AG09319 (cell line): ENCODE measurements around the gene VWA2.

Experiments
- DNase-seq: peaks from one replicate; pipeline ENCODE4 v3.0.0-alpha.2; 2010; ENCODE audit warnings: low read depth; ENCODE audit errors: extremely low read depth
- CTCF ChIP-seq: IDR thresholded peaks from 2 replicates; pipeline ENCODE4 v1.5.1; 2011; ENCODE audit warnings: low read depth, mild to moderate bottlenecking, inconsistent platforms, low read length, moderate library complexity

The VWA2 gene

GRCh38 chr10:114308531-114309363, 69.7 kb downstream of the VWA2 start:
- TF ChIP-seq CTCF = no peak
- no peak for DNase-seq

GRCh38 chr10:114309364-114309651, 70.3 kb downstream of the VWA2 start:
- no peak for TF ChIP-seq CTCF
- no peak for DNase-seq

- DNase-seq = no peak
- no peak for TF ChIP-seq CTCF
Observed at GRCh38 chr10:114310346-114310745, 71.3 kb downstream of the VWA2 start.

GRCh38 chr10:114311023-114311422, 72.0 kb downstream of the VWA2 start:
- DNase-seq = no peak
- TF ChIP-seq CTCF = no peak

- DNase-seq = no peak
- TF ChIP-seq CTCF = no peak
Observed at GRCh38 chr10:114311496-114312209, 72.6 kb downstream of the VWA2 start.

GRCh38 chr10:114313139-114313538, 74.1 kb downstream of the VWA2 start:
- DNase-seq = no peak
- no peak for TF ChIP-seq CTCF

GRCh38 chr10:114313866-114314265, 74.8 kb downstream of the VWA2 start:
- no peak for TF ChIP-seq CTCF
- DNase-seq = no peak
